ENCODE results near the gene ITPA. TPM values are rescaled to one million over a fixed set of nuclear protein-coding genes. Genes with fewer than 3 reads are reported as not detected.

Gene ITPA
- total and polyA plus RNA-seq, 2 donors (not counting 3 experiments of a cell fraction or from before 2014, with no cell fraction given), result 43.2 to 65.0 TPM

DNA sequence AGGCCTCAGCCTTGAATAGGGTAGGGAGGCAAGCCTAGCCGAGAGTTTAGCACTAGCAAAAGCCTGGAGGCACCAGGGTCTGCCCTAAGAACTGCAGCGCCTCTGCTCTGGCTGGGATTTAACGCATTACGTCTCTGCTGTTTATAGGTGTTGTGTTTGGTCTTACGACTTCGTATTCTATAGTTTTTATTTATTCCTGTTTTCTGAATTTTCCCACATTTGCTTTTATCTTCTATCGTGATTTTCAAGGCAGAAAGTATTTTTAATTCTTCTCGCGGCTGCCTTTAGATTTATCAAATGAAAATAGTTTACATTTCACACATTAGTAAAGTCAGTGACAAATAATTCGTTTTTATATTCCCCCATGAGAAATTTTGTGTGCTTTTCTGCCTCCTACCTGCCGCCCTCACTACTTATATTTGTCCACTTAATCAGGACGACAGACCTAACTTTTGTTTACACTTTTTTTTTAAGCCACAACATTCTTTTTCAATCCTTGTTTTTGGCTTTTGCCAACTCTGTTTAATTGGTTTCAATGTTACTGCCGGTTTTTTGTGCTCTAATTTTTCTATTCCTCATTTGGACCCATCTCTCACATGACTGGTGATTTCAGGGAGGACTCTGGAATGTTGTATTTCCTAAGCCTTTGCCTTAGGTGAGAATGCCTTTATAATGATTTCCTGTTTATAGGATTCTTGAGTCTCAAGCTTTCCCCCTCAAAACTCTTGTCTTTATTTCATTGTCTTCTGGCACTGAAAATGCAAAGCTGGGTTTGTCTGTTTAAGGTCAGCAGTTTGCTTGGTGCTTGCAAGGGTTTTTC, 34.6 kb upstream of the ITPA start:
- ChIA-PET POLR2A (no interaction called here), CTCF (no interaction called here)
- Histone ChIP-seq H3K79me2 (ENCODE audit: control insufficient read depth, insufficient read depth, low read length) (no peaks in the 10 kb centered on the region), H3K4me2 (ENCODE audit: insufficient read depth, low read length) (peak overlapping the region; percentile 31), H4K20me1 (replicated peaks; ENCODE audit: control insufficient read depth, extremely low read depth, insufficient read depth, low read length) (no peaks in the 10 kb centered on the region), H3K4me1 (ENCODE audit: control insufficient read depth, extremely low read depth, insufficient read depth, low read length) (peaks cover 6% of the 10 kb centered on the region), H3K4me3 (replicated peaks in 1 of 3; ENCODE audit: insufficient read depth in 1 of 3, low read depth in 1 of 3, low read length in 3 of 3) (peak overlapping the region; percentile 68 to 93 (median 68)), H3K9me1 (replicated peaks; ENCODE audit: control insufficient read depth, extremely low read depth, insufficient read depth, low read length) (no peaks in the 10 kb centered on the region), H3K27me3 (ENCODE audit: control insufficient read depth in 2 of 2, insufficient read depth in 2 of 2, low read length in 2 of 2) (peaks cover 3% of the 10 kb centered on the region in 2 experiments), H3K27ac (ENCODE audit: insufficient read depth, low read depth, low read length) (no peak overlapping the region), H3K9ac (replicated peaks; ENCODE audit: extremely low read depth, insufficient read depth, low read length) (no peak overlapping the region), H3K36me3 (ENCODE audit: control insufficient read depth in 2 of 2, extremely low read depth in 1 of 2, insufficient read depth in 2 of 2, low read length in 2 of 2) (no peaks in the 10 kb centered on the region), H3K9me3 (replicated peaks; ENCODE audit: control insufficient read depth, insufficient read depth, low read length) (no peaks in the 10 kb centered on the region), H2AFZ (ENCODE audit: low read depth, low read length) (peak overlapping the region; percentile 77)
- DNase-seq (ENCODE audit: low read depth, low spot score) (peak; percentile 30), FAIRE-seq (peak; percentile 78)
- intact Hi-C loops (cut with micrococcal nuclease), result no loop called here
- dilution Hi-C loops (cut with MboI; ENCODE audit: extremely low pct_ligation_motif_present, low sequenced_read_pairs), result no loop called here
- no peak for TF ChIP-seq MYC (IDR thresholded peaks at IDR 0.05; ENCODE audit: low read depth, low read length)
- TF ChIP-seq, protein P1, sequence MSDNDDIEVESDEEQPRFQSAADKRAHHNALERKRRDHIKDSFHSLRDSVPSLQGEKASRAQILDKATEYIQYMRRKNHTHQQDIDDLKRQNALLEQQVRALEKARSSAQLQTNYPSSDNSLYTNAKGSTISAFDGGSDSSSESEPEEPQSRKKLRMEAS (IDR thresholded peaks at IDR 0.05; ENCODE audit: insufficient read depth, insufficient read length), result no peak
- no peak for TF ChIP-seq GATA2 (IDR thresholded peaks at IDR 0.05; ENCODE audit: insufficient read depth, insufficient read length, low read depth, low read length)
- TF ChIP-seq JUN (IDR thresholded peaks at IDR 0.05; ENCODE audit: borderline replicate concordance, insufficient read depth, insufficient read length, low read depth), result no peak
- TF ChIP-seq POLR2A (IDR thresholded peaks at IDR 0.05; ENCODE audit: low read depth, low read length), result no peak
- TF ChIP-seq EZH2 (IDR thresholded peaks at IDR 0.05; ENCODE audit: borderline replicate concordance, low read depth, low read length, severe bottlenecking), result no peak
- TF ChIP-seq FOS (IDR thresholded peaks at IDR 0.05; ENCODE audit: borderline replicate concordance, insufficient read depth, low read length), result no peak
- TF ChIP-seq, protein P2, sequence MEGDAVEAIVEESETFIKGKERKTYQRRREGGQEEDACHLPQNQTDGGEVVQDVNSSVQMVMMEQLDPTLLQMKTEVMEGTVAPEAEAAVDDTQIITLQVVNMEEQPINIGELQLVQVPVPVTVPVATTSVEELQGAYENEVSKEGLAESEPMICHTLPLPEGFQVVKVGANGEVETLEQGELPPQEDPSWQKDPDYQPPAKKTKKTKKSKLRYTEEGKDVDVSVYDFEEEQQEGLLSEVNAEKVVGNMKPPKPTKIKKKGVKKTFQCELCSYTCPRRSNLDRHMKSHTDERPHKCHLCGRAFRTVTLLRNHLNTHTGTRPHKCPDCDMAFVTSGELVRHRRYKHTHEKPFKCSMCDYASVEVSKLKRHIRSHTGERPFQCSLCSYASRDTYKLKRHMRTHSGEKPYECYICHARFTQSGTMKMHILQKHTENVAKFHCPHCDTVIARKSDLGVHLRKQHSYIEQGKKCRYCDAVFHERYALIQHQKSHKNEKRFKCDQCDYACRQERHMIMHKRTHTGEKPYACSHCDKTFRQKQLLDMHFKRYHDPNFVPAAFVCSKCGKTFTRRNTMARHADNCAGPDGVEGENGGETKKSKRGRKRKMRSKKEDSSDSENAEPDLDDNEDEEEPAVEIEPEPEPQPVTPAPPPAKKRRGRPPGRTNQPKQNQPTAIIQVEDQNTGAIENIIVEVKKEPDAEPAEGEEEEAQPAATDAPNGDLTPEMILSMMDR (IDR thresholded peaks at IDR 0.05; ENCODE audit: extremely low read depth in 1 of 2, insufficient read depth in 1 of 2, low read depth in 1 of 2, low read length in 2 of 2), result no peak
- no peak for TF ChIP-seq POLR2AphosphoS5 (IDR thresholded peaks at IDR 0.05; ENCODE audit: insufficient read depth, low read depth, low read length)
- TSS peak; percentile 35 for BruUV-seq (replicated peaks)
